HG03565 (cell line): ENCODE measurements around the gene SVOP.

Experiments used
- ATAC-seq: cut with Tn5 transposase; IDR thresholded peaks from one replicate; pipeline ENCODE4 v1.9.1; 2021; ENCODE audit warnings: mild to moderate bottlenecking, moderate library complexity; ENCODE audit not compliant: unreplicated experiment

The SVOP gene

DNA sequence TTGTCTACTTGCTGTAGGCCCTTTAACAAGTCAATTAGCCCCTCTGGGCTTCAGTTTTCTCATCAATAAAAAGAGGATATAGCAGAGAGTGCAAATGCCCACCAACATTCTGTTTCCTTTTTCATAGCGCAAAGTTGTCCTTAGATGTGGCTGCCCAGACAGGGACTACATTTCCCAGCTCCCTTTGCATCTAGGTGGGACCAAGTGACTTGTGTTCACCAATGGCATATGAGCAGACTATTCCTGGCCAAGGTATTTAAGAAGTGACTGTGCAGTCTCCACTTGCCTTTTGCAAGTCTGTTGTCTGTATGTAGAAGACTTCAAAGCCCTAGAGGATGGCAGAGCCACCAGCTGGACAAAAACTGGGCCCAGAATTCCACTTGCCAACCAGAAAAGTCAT is 81.3 kb downstream of the SVOP start:
- peak; percentile 64 for ATAC-seq

DNA sequence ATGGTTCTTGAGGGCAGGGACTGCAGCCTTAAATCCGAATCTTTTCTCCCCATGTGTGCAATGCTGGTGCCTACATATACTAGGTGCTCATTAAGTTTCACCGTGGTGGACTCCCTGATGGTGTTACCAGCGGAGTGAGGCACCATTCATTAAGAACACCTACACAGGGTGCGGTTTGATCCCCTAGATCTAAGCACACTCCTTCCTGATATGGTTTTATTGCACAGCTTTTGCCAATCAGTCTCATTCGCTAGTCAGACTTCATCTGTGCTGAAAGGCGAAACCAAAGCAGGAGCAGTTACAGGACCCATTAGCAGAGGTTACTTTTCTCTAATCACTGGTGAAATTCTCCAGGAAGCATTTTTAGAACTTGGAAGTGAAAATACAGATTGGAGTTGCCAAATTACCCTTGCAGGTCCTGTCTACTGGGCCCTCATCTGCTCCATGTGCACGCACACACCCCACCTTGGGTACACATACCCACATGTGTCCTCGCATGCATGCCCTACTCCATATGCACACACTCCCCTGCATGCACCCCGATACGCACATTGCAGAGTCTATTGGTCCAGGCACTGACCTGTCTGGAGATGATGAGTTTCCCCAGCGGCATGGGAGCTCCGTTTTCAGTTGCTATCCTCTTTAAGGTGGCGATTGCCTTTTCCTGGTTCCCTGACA is 82.5 kb downstream of the SVOP start:
- ATAC-seq = no peak

DNA sequence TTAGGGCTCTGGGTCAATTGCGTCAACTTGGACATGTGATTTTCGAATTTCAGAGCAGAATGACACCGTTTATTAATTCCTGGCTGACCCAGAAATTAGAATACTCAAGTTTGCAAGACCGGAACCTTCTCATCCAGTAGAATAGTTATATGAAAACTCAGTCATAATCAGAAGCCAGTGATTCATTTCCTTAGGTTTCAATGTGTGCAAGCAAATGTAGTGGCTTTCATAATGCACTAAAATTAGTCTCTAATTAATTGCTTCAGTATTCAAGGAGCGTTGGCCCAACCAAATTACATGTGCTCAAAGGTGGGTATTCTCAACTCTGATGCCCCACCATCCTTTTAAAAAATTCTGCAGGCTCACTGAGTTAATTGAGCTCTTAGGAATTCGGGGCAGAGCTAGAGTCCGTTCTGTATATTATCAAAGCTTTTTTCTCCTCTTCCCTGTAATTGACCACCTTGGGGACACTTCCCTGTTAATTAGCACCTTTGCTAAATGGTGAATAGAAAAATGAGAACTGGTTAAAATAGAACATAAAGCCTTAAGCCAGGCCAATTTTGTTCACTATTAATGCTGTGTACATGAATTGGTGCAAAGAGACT is 85.6 kb downstream of the SVOP start:
- ATAC-seq = no peak

DNA sequence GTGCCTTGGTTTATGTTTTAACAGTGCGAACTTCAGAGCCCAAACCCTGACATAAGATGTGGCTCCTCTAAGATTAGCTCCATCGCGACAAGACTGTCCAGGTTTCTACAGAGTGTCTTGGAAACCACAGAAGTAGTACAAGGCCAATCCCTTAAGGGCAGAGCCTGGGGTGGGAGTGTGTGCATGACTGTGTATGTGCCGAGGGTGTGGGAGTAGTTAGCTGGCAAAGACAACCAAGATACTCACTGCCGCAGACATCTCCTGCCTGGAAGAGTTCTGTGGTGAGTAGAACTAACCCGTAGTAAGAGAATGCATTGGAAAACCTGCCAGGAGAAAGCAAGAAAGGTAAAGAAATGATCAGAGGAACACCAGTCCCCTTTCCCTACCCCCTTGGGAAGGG is 86.9 kb downstream of the SVOP start:
- ATAC-seq = no peak

DNA sequence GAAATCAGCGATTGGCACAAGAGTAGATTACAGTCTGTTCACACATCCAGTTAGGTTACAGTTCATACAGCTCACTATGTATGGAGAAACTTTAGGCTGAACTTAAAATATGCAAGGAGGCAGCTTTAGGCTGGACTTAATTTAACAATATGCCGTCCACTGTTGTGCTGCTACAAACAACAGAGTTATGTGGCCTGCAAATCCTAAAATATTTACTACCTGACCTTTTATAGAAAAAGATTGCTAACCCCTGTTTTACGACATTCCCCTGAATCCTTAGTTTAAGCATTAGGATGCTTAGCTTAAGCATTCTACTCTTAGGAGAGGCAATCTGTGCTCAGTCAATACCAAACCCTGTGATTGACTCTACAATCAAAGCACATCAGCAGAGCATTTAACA is 90.1 kb downstream of the SVOP start:
- no peak for ATAC-seq

DNA sequence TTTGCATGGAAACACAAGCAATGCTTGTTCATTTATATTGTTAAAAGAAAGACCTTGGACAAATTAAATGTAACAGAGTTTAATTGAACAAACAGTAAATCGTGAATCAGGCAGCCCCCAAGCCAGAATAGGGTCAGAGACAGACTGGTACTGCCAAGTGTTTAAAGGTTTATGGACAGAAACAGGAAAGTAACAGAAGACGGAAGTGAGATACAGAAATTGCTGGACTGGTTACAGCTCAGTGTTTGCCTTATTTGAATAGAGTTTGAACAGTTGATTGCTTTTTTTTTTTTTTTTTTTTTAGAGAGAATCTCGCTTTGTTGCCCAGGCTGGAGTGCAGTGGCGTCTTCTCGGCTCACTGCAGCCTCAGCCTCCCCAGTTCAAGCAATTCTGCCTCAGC is 90.7 kb downstream of the SVOP start:
- no peak for ATAC-seq

DNA sequence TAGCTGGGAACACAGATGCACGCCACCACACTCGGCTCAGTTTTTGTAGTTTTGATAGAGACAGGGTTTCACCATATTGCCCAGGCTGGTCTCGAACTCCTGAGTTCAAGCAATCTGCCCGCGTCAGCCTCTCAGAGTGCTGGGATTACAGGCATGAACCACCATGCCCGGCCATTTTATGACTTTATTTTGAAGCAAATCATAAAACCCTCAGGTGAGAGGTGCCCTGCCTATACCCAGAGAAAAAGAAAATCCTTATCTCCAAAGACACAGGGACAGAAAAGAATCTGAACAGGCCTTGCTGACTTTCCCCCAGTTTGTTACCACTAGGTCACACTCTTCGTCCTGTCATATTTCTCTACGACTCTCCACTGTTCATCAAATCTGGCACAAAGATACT is 92.2 kb downstream of the SVOP start:
- no peak for ATAC-seq

DNA sequence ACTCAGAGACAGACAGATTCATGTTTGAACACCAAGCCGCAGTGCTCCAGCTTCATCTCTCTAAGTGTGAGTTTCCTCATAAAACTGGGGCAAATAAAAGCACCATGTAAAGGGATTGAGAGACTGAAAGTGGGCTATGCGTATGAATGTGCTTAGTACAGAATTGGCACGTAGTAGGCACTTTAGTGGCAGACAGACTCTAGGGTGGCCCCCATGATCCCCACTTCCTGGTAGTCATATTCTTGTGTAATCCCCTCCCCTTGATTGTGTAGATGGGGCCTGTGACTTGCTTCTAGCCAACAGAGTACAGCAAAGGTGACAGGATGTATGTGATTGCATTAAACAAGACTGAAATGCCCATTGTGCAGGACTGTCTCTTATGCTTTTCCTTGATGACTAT is 98.0 kb downstream of the SVOP start:
- no peak for ATAC-seq

DNA sequence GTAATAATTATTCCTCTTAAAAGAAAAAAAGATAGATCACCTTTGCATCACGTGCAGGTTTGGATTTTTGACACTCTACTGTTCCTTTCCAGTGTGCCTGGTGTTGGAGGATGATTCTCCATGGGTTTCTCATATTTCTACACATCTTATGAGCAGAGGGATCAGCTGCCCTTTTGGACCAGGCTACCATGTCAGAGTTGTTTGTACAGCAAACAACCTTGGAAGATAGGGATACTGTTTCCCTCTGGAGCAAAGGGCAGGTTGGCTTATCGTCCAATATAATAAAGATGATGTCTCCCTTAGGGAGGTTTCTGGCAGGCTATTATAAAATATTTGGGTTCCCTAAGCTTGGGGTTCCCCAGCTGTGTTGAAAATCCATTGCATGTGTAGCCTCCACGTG is 98.9 kb downstream of the SVOP start:
- no peak for ATAC-seq

DNA sequence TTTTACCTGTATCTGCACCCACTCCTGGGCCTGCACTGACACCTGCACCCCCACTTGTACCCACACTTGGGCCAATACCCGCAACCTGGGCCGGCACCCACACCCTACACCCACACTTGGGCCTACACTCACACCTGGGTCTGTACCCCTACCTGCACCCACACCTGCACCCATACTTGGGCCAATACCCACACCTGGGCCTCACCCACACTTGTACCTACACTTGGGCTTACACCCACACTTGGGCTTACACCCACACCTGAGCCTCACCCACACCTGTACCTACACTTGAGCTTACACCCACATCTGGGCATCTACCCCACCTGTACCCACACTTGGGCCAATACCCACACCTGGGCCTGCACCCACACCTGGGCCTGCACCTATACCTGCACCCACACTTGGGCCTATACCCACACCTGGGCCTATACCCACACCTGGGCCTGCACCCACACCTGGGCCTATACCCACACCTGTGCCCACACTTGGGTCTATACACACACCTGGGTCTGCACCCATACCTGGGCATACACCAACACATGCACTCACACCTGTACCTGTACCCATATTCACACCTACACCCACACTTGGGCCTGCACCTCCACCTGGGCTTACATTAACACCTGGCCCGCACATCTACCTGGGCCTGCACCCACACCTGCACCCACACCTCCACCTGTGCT is 101.8 kb downstream of the SVOP start:
- no peak for ATAC-seq

DNA sequence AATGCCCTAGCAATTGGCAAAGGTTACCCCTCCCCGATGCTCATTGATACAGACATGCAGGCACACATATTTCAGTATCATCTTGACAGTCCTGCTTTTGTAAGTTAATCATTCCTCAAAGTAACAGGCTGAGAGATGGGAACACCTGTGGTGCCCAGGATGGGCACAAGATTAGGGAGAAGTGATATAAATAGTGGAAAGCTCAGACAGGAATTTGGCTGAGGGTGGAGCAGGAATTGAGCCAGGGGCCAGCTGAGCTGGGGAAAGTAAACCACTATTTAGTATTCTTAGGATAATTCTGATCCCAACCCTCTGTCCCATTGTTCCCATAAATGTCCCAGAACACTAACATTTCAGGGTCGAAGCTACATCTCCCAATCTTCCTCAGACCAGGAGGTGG is 102.7 kb downstream of the SVOP start:
- no peak for ATAC-seq

DNA sequence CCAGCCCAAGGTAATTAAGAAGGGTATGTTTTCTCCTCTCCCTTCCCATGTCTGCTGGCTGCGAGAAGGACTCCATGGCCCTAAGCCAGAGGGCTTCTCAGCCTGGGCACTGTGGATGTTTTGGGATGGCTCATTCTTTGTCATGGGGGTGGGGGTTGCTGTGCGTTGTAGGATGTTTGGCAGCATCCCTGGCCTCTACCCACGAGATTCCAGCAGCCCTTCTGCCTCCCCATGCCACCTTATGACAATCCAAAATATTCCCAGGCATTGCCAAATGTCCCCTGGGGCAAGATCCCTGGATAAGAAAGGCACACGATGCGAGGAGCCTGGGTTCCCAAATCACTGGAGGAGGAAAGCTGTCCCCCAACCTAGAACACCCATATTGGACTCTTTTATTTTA is 104.5 kb downstream of the SVOP start:
- ATAC-seq = no peak

DNA sequence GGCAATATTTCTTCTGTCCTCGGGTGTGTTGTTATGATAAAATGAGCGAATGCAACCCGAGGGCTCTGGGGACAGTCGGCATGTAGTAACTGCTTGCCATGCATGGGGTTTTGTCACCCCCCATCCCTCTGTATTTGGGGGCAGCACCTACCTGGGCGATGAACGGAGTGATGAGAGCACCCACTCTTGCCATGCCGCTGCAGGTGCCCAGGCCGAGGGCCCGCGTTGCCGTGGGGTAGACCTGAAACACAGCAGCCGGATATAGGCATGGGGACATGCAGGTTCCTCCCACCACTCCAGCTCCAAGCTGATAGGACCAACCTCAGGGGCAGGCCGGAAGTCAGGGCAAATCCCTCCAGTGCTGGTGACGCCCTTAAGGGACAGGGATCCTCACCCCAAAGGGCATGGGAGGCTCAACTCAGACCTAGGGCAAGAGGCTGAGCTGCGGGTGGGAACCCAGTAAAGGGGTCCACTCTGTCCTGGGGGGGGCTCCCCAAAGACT is 105.2 kb downstream of the SVOP start:
- no peak for ATAC-seq

DNA sequence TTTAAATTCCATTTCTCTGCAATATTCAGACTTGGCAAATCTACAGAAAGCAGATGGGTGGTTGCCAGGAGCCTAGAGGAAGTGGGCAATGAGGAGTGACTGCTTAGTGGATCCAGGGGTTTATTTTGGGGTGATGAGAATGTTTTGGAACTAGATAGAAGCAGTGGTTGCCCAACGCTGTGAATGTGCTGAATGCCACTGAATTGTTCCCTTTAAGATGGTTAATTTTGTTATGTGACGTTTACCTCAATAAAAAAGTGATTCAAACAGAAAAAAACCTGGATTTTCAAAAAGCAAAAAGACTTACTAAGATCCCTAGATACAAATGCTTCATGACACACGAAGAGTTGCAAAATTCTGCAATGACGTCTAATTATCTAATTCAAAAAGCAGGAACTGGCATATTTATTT is 106.7 kb downstream of the SVOP start:
- no peak for ATAC-seq

DNA sequence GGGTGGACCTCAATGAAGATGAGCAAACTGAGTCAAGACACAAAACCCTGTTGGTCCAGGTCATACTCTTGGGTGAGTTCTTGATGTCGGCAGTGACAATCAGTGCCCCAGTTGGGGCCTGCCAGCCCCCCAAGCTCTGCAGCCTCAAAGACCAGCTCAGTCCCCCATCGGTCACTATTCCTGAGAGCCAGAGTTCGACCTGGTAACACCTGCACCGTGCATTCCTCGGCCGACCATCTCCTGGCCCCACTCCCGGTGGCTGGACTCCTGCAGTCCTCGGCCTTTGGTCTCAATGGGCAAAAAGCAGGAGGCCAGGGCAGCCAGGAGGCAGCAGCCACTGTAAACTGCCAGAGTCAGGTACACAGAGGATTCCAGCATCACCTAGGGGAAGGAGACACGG is 108.5 kb downstream of the SVOP start:
- ATAC-seq = no peak

DNA sequence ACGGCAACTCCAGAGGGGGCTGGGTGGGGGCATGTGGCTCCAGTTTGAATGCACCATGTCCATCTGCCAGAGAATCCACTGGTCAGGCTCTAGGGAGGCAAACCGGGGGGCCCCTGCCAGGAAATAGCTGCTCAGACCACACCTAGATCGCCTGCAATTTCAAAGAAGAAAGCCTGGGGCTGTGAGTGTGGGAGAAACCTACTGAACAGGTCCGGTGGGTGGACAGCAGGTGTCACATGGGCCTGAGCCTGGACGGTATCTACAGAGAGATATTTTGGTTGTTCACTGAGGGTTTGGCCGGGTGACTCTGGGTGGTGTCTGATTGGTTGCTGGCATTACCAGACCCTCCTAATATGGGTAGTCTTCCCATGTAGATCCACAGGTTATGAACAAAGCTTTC is 109.0 kb downstream of the SVOP start:
- ATAC-seq = no peak

DNA sequence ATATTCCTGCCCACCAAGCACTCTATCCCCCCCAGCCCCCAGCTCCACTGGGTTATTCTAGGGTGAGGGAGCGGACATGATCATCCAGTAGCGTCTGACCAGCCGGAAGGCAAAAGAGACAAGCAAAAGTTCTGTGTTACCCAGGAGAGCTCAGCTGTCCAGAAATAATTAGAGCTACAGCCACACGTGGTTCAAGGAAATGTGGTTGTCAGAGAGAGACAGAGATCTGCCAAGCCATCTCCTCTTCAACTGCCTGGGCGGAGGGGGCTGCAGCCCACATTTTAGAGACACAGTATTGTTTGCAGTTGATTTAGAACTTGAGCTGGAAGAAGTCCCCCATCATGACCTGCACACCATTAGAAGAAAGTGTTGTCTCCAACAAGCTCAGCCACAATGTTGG is 110.5 kb downstream of the SVOP start:
- ATAC-seq = no peak

DNA sequence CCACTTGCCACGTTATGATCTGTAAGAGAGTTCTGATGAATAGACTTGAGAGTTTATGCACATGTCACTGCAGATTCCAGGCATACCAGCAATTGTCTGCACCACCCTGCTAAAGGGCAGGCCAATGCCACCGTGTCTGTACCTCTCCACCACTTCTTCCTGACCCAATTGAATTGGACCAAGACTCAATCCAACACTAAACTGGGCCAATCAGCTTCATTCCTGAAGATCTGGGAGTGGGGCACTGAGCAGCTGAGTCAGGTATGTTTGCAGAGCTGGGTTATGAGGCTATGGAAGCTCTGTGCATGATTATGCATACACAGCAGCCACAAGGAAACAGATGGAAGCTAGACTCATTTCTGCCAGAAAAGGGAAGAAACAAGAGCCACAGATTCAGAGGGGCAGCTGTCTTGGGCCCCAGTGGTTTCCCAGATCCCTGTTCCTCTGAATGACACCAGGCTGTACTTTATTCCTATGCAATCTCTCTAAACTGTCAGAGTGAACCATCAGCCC is 113.0 kb downstream of the SVOP start:
- no peak for ATAC-seq

DNA sequence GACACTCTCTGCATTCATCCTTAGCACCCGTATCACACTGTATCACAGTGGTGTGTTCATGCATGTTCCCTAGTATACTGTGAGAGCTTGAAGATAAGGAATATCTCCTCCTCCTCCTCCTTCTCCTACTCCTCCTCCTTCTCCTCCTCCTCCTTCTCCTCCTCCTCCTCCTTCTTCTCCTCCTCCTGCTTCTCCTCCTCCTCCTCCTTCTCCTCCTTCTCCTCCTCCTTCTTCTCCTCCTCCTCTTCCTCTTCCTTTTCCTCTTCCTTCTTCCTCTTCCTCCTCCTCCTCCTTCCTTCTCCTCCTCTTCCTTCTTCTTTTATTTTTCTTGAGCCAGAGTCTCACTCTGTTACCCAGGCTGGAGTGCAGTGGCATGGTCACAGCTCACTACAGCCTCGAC is 113.9 kb downstream of the SVOP start:
- no peak for ATAC-seq

DNA sequence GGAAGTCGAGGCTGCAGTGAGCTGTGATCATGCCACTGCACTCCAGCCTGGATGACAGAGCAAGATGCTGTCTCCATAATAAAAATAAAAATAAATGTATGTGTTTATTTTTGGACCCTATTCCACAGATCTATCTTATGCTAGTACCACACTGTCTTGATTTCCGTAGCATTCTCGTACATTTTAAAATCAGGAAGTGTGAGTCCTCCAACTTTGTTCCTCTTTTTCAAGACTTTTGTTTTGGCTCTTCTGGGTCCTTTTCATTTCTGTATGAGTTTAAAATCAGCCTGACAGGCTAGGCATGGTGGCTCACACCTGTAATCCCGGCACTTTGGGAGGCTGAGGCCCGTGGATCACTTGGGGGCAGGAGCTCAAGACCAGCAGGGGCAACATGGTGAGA is 115.1 kb downstream of the SVOP start:
- no peak for ATAC-seq

DNA sequence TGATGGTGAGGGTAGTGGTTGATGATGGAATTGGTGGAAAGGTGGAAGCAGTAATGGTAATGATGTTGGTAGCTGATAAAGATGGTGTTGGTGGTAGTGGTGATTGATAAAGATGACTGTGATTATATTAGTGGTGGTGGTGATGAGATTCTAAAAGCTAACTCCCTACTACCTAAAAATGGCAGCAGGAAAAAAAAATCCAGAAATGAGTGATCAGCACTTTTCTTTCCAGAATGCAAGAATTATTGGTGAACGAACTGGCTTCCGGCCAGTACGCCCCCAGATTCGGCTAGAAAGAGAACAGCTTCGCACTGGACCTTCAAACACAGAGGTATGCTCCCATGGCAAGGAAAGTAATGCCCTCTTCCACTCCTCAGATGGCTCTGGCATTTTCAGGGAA is 121.7 kb downstream of the SVOP start:
- ATAC-seq = no peak

DNA sequence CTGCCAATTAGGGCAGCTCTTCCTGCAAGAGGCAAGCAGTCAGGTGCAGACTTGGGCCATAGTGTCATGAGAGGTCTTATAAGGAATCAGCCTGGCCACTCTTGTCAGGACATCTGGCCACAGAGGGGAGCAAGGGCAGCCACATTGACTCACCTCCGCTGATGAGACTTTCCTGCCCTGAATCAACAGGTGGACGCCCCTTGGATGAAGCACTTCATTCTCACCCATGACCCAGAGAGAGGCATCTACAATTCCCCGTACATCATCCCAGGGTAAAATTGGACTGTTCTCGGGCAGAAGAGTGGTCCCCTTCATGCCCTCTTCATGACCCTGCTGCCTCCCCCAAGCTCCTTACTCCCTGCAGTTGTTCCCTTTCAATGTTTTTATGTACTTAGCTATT is 124.1 kb downstream of the SVOP start:
- no peak for ATAC-seq
